Activated T-helper 9 cell treated with anti-CD3 and anti-CD28 coated beads, Interleukin-2, amount 50 U/mL, for 16 hours (primary cell): Measurements from ENCODE around the gene HACD2.

Experiments
- DNase-seq: peaks from one replicate; pipeline ENCODE4 v3.0.0-alpha.2; 2020; ENCODE audit warnings: low read depth

The HACD2 gene

DNA sequence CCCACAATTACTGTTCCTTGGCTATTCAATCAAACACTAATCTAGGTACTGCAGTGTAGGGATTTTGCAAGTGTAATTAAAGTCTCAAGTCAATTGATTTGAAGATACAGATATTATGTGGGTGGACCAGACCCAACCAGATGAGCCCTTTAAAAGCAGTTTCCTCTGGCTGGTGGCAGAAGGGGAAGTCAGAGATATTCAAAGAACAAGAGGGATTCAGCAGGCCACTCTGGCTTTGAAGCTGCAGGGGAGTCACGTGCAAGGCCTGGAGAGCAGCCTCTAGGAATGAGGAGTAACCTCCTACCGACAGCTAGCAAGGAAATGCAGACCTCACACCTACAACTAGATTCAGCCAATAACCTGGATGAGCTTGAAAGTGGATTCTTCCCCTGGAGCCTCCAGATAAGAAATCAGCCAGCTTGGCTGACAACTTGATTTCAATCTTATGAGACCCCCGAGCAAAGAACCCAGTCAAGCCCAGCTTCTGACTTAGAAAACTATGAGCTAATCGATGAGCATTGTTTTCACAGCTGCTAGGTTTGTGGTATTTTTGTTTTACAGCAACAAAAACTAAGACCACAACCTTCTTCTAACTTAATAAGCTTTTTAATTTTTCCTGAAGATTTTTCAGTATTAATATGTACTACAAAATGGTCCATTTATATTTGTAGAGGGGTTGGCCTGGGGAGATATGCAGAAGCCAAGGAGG, 13.4 kb downstream of the HACD2 start:
- DNase-seq: no peak

DNA sequence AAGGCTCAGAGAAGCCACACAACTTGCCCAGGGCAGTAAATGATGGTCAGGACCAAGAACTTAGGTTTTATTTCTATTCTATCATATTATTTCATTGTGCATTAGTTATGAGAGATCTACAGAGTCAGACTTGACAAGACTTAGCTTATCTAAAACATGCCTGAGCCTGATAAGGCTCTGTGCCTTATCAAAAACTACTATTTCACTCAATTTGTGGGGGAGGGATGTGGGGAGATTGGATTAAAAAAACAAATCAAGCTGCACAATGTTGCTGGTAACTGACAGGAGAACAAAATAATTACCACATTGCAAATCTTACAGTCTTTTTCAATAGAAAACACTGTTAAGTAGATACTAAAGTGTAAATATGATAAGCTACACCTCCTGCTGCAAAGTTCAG, 16.0 kb downstream of the HACD2 start:
- DNase-seq: no peak

GRCh38 chr3:123568034-123568433, 16.8 kb downstream of the HACD2 start:
- no peak for DNase-seq

DNA sequence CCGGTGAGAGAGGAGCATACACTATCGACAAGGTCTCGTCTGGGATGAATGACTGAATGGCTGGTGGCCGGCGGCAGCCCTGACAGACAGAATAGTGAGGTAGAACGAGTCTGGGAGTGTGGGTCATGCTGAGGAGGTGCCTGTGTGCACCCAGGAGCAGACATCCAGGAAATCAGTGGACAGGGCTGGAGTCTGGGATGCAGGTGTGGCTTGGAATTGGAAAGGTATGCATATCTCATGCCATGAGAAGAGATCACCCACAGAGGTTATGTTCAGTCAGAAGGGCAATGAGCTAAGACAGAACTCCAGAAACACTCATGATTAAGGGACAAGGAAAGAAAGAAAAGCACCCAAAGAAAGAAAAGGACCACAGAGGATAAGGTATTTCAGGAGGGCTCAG, 20.8 kb downstream of the HACD2 start:
- no peak for DNase-seq

- no peak for DNase-seq
Observed at GRCh38 chr3:123562547-123562946, 22.3 kb downstream of the HACD2 start.

- no peak for DNase-seq
Observed at GRCh38 chr3:123561188-123561587, 23.7 kb downstream of the HACD2 start.

DNA sequence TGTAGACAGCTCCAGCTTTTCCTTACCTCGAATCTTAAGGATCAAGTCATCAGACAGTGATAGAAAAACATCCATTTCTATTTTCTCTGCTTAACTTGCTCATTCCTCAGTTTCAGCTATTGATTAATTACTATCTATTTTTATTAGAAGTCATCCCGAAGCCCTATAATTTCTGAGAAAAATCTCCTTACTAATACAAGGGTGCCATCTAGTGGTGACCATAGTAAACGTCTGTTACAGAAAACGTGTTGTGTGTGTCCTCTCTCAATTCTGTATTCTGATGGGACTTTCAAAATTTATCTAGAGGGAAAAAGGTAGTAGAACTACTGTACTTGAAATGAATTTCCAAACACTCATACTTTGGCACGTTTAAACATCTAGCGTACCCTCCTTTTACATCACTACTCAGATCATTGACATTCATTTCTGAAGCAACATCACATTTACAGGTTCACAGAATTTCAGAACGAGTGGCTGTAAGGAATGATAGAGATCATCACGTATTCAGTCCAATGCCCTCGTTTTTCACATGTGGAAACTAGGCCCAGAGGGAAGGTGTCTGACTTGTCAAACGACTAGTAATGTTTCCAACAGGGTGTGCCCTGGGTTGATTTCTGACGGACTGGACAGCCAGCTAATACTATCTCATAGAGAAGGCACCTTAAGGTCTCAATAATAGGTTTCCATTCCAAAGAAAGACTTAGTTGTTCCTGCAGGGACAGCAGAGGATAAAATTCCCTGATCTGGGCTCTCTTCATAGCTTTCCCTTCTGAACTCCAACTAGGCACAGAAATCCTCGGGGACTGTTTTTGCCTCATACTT, 25.6 kb downstream of the HACD2 start:
- no peak for DNase-seq

DNA sequence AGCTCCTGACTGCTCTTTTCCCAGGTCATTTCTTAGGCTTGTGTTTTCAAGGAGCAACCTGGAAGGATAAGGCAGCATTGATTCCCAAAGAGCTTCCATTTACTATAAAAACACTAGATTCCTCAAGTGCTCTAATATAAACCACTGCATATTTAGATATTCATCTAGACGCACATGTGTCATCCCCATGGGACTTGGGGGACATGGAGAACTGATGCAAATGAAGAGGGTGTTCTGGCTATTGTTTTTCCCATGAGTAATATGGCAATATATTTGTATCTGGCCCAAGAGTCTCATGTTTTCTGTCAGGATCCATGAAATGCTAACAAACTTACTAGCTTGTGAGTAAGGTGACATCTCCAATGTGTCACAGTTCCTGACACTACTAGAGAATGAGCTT, 31.3 kb downstream of the HACD2 start:
- DNase-seq: no peak

DNA sequence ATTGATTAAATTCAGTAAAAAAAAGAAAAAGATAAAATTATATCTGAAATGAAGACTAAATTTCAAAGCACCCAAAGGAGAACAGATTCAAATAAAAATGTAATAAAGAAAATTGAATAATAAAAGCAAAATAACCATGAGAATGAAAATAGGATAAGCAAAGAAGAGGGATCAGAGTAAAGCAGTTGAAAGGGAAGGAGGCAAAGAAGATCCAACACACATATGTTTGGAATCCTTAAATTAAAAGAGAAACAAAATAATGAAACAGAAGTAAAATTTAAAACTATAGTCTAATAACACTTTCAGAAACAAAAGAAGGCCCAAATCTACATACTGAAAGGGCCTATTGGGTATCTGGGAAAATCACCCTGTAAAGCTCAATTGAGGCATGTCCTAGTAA, 32.1 kb downstream of the HACD2 start:
- no peak for DNase-seq

DNA sequence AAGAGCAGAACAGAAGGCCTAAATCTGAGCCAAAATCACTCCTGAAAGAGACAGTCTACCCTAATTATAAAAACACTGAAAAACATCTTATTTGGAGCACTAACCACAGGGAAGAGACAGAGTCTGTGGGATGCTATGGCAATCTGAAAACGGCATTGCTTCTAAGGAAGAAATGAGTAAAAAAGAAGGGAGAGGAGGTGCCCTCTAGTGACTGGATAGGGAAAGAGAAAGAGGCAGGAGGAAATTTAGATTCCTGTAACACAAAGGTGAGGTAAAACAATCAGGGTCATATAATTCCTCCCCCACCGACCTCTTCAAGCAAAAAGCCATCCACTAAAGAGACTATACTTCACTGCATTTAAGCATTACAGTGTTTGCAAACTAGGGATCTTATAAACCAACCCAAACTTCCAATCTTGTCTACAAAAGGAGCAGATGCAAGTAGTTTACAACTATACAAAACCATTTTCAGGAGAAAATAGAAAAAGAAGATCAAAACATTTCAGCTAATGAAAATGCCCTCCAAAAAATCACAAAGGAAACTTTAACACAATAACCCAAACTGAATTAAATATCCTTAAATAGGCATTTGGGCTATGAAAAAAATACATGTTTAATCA, 32.6 kb downstream of the HACD2 start:
- DNase-seq: no peak

DNA sequence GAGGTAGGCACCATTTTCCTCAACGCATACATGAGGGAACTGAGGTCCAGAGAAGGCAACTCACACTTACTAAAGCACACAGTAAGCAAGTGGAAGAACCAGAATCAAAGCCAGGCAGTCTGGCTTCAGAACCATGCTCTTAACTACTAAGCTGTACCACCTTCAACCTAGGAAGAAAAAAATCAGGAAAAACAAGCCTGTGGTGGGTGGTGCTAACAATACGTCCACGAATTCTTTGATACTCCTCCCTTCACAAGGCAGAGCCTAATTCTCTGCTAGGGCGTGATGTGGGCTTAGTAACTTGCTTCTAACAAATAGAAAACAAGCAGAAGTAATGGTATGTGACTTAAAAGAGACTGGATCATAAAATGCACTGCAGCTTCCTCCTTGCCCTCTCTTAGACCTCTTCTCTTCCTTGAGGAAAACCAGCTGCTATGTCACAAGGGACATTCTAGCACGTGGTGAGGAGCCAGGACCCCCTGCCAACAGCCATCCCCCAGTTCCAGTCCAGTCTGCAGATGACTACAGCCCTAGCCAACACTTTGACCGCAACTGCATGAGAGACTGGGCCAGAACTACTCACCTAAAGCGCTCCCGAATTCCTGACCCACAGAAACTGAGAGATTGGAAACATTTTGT, 36.9 kb downstream of the HACD2 start:
- no peak for DNase-seq

- DNase-seq: no peak
Observed at GRCh38 chr3:123546133-123546755, 38.6 kb downstream of the HACD2 start.

GRCh38 chr3:123543950-123544349, 40.9 kb downstream of the HACD2 start:
- DNase-seq: no peak

GRCh38 chr3:123540285-123540684, 44.6 kb downstream of the HACD2 start:
- no peak for DNase-seq

GRCh38 chr3:123536153-123536895, 48.5 kb downstream of the HACD2 start:
- no peak for DNase-seq

- no peak for DNase-seq
Observed at GRCh38 chr3:123535580-123535979, 49.3 kb downstream of the HACD2 start.

GRCh38 chr3:123534264-123534663, 50.6 kb downstream of the HACD2 start:
- no peak for DNase-seq

DNA sequence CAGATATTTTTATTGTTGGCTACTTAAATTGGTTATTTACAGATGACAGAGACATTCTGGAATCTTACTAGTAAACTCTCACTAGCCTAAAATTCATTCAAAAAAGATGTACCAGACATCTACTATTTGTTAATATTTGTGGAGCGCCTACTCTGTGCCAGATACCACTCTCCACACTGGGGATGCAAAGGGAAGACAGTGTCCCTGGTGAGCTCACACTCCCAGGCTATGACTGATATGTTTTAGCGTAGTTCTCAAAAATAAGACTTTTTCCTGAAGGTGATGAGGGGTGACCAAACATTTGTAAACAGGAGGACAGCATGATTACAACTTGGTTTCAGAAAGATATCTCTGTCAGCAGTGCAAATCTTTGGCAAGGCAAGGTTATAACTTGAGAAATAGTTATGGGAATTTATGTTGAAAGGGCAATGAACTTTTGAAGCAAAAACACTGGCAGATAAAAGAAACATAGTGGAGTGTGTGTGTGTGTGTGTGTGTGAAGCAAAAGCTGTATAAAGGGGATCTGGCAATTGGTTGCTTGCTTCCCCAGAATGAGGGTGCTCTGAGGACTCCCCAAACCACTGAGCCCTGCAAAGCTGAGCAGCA, 51.2 kb downstream of the HACD2 start:
- no peak for DNase-seq

DNA sequence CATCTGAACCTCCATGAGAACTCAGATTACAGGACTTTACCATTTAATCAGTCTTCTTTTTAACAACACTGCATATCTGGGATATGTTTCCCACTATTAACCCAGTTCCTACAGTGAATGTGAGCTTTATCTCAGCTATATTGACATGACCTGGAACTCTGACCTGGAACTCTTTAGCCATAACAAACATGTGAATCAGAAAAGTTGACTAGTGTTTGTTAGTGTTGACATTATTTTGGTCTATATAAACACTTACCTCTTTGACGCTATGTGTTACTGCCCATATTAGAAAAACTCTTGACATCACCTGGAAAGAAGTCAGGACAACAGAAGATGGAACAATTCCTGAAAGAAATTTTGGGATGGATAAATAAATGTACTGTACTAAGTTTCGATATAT, 56.7 kb downstream of the HACD2 start:
- DNase-seq: no peak

- DNase-seq: no peak
Observed at GRCh38 chr3:123527046-123527445, 57.8 kb downstream of the HACD2 start.

DNA sequence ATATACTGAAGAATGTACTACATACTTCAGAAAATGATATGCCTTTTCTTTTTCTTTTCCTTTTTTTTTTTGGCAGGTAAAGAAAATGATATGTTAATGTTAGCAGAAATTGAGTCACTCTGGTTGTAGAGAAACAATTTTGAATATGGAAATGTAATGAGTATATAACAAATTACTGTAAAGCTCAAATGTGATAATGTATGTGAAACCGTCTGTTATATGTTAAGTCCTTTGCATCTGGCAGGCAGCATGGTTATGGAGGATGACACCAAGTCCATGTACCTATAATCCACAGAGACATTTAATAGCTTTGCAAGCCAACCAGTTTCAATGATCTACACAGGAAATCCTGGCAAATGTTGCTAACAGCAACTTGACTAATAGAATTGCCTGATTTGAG, 58.4 kb downstream of the HACD2 start:
- no peak for DNase-seq
